Measurements from ENCODE around the gene ZNF331. TPM values are rescaled to one million over a fixed set of nuclear protein-coding genes. Genes with fewer than 3 reads are reported as not detected.

Gene ZNF331
- total RNA-seq, 4 donors from 2014 or later: 3.7 to 15.7 (median 5.8) TPM

DNA sequence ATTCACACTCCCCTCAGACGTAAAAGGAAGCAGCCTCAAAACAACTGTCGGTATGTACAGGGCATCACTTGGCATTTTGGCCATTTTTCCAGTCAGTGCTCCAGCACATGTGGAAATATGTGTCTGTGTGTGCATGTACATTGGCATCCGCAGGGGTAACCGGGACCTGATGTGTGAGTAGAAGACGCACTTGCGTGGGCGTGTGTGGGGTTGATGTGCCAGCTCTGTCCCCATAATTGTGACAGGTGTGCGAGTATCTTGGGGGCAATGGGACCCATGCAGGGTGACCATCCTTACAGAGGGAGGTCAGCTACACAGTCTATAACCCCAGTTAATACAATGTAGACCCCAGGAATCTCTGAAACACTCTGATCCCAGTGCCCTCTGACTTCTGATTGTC lies 7.3 kb upstream of the ZNF331 start:
- WGBS, 2 donors (ENCODE audit: low coverage in 1 of 2): 97 to 100% methylated on average over 1 to 8 of the region's 8 CpGs
- H3K27me3 ChIP-seq: no peaks in the 10 kb centered on the region

DNA sequence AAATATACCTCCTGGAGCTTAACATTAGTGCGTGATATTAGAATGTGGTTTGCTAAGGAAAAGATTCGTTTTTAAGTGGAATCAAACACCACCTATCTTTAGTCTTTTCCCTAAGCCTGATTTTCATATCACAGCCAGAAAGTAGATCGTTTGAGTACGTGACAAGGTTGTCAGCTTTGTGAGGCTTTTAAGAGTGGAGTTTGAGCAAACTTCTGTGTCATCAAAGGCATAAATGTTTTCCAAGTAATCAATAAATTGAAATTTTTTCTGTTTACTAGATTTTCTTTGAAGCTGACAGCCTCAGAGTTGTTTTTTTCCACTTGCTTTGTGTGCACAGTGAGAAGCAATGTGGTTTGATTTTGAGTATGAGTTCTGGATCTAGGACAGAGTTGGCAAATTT lies 6.5 kb upstream of the ZNF331 start:
- no peaks in the 10 kb centered on the region for H3K27me3 ChIP-seq
- TF ChIP-seq, protein P1, sequence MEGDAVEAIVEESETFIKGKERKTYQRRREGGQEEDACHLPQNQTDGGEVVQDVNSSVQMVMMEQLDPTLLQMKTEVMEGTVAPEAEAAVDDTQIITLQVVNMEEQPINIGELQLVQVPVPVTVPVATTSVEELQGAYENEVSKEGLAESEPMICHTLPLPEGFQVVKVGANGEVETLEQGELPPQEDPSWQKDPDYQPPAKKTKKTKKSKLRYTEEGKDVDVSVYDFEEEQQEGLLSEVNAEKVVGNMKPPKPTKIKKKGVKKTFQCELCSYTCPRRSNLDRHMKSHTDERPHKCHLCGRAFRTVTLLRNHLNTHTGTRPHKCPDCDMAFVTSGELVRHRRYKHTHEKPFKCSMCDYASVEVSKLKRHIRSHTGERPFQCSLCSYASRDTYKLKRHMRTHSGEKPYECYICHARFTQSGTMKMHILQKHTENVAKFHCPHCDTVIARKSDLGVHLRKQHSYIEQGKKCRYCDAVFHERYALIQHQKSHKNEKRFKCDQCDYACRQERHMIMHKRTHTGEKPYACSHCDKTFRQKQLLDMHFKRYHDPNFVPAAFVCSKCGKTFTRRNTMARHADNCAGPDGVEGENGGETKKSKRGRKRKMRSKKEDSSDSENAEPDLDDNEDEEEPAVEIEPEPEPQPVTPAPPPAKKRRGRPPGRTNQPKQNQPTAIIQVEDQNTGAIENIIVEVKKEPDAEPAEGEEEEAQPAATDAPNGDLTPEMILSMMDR (IDR thresholded peaks at IDR 0.05): no peak
- TF ChIP-seq POLR2A (IDR thresholded peaks at IDR 0.05) (no peak), EP300 (IDR thresholded peaks at IDR 0.05; ENCODE audit: low read depth) (no peak), POLR2AphosphoS5 (IDR thresholded peaks at IDR 0.05) (no peak)
- in situ Hi-C loops (cut with MboI; ENCODE audit: low pct_ligation_motif_present in 1 of 4, low pct_unique_long_range_greater_than_20kb in 1 of 4, low sequenced_read_pairs in 3 of 4): no loop called here

More for the DNA sequence above, 7.3 kb upstream of the ZNF331 start:
- intact Hi-C loops (cut with DNase I; ENCODE audit: low total_unique reads) (no loop called here), in situ Hi-C loops (cut with MboI; ENCODE audit: low pct_ligation_motif_present in 1 of 4, low pct_unique_long_range_greater_than_20kb in 1 of 4, low sequenced_read_pairs in 3 of 4) (no loop called here)
- no peaks in the 10 kb centered on the region for H3K36me3 ChIP-seq
- H3K27ac ChIP-seq: no peak overlapping the region
- peaks cover 5 to 13% of the 10 kb centered on the region in 2 donors for H3K9me3 ChIP-seq
- no peaks in the 10 kb centered on the region for H3K4me1 ChIP-seq
- no peak for TF ChIP-seq EP300 (IDR thresholded peaks at IDR 0.05; ENCODE audit: low read depth)
- TF ChIP-seq, protein P1 (IDR thresholded peaks at IDR 0.05): no peak
- no peak for TF ChIP-seq POLR2AphosphoS5 (IDR thresholded peaks at IDR 0.05)
- TF ChIP-seq POLR2A (IDR thresholded peaks at IDR 0.05): no peak
- no peak for DNase-seq
- H3K4me3 ChIP-seq: no peak overlapping the region

DNA sequence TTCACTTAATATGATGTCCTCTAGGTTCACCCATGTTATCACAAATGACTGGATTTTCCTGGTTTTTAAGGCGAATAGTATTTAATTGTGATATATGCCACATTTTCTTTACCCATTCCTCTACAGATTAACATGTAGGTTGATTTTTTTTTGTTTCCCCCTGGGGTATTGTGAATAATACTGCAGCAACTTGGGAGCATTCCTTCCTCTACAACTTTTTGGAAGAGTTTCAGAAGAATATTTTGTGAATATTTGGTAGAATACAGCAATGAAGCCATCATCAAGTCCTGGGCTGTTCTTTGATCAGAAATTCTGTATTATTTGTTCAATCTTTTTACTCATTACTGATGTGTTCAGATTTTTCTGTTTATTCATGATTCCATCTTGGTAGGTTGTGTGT lies 5.6 kb upstream of the ZNF331 start:
- WGBS, 2 donors (ENCODE audit: low coverage in 1 of 2): 91 to 92% methylated on average over 1 of the region's 1 CpG
- Histone ChIP-seq H3K9me3 (peaks cover 0 to 3% of the 10 kb centered on the region in 2 donors), H3K36me3 (no peaks in the 10 kb centered on the region), H3K27me3 (no peaks in the 10 kb centered on the region), H3K27ac (no peak overlapping the region), H3K4me3 (no peak overlapping the region), H3K4me1 (peaks cover 0 to 3% (median 0%) of the 10 kb centered on the region in 4 donors)
- in situ Hi-C loops (cut with MboI; ENCODE audit: low pct_ligation_motif_present in 1 of 4, low pct_unique_long_range_greater_than_20kb in 1 of 4, low sequenced_read_pairs in 3 of 4): no loop called here
- TF ChIP-seq EP300 (IDR thresholded peaks at IDR 0.05; ENCODE audit: low read depth) (no peak), POLR2A (IDR thresholded peaks at IDR 0.05) (no peak), POLR2AphosphoS5 (IDR thresholded peaks at IDR 0.05) (no peak)
- TF ChIP-seq, protein P1 (IDR thresholded peaks at IDR 0.05): no peak
- intact Hi-C loops (cut with DNase I; ENCODE audit: low total_unique reads): no loop called here
- DNase-seq: no peak

More for the DNA sequence above, 6.5 kb upstream of the ZNF331 start:
- Histone ChIP-seq H3K36me3 (no peaks in the 10 kb centered on the region), H3K9me3 (peaks cover under 1 to 5% of the 10 kb centered on the region in 2 donors), H3K4me1 (no peaks in the 10 kb centered on the region), H3K4me3 (no peak overlapping the region), H3K27ac (no peak overlapping the region)
- DNase-seq: no peak
- intact Hi-C loops (cut with DNase I; ENCODE audit: low total_unique reads): no loop called here
- WGBS, 2 donors (ENCODE audit: low coverage in 1 of 2): 82 to 92% methylated on average over 4 of the region's 4 CpGs

DNA sequence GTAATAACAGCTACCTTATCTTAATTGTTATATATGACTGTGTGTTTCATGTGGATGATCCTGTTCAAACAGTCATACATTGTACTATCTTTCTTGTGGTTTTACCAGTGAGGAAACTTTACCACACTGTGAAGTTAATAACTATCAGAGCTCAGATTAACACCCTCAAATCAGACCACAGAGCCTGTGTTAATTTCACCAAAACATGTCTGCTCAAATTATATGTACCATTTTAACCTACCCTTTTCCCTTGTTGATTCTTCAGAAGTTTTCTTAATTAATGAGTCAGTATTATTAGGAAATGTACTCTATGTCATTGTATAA lies 1.8 kb upstream of the ZNF331 start:
- DNase-seq: no peak
- no peak overlapping the region for H3K27ac ChIP-seq

More for the DNA sequence above, 1.8 kb upstream of the ZNF331 start:
- H3K27me3 ChIP-seq: no peaks in the 10 kb centered on the region
- intact Hi-C loops (cut with DNase I; ENCODE audit: low total_unique reads): no loop called here
- H3K9me3 ChIP-seq: no peaks in the 10 kb centered on the region
- TF ChIP-seq, protein P1 (IDR thresholded peaks at IDR 0.05): no peak
- in situ Hi-C loops (cut with MboI; ENCODE audit: low pct_ligation_motif_present in 1 of 4, low pct_unique_long_range_greater_than_20kb in 1 of 4, low sequenced_read_pairs in 3 of 4): no loop called here
- no peaks in the 10 kb centered on the region for H3K36me3 ChIP-seq
- no peak overlapping the region for H3K4me3 ChIP-seq
- peaks cover 0 to 3% (median 0%) of the 10 kb centered on the region in 4 donors for H3K4me1 ChIP-seq
